Activated T-cell treated with anti-CD3 and anti-CD28 coated beads for 1 hour (primary cell): ENCODE measurements around the gene DLEU7.

ENCODE experiments used
- DNase-seq: peaks from one replicate; pipeline ENCODE4 v3.0.0-alpha.2; 2020; ENCODE audit warnings: low read depth

Gene DLEU7

DNA sequence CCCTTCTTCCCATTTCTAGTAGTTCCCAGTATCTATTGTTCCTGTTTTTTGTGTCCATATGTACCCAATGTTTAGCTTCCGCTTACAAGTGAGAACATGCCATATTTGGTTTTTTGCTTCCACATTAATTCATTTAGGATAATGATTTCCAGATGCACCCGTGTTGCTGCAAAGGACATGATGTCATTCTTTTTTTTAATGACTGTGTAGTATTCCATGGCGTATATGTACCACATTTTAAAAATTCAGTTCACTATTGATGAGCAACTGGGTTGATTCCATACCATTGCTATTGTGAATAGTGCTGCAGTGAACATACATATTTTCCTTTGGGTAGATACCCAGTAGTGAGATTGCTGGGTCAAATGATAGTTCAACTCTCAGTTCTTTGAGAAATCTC is 50.5 kb downstream of the DLEU7 start:
- DNase-seq = no peak

DNA sequence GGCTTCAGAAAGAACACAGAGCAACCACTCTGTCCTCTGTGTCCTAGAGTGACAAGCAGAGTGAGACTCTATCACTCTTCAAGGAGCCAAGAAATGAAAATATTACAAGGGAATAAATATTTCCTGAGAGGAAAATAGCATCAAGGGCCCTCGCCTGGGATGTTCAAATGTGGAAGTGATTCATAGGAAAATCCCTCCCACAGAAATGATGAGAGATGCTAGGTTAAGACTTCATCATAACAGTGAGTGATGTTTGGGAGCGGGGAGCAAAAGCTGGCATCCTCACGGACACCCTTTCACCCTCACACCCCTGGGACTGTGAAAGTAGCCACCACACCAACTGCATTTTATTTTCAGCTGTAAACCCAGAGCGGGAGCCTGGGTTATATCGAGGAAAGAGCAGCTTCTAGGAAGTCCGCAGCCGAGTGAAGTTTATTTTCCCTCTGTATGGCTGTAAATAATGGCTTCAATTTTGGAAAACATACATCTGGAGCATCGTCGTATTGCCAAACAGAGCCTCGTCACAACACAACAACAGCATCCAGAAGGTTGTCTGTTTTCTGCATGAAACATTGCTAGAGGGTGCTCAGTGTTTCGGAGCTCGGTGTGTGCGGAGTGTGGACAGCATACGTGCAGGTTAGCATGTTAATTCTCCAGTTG is 54.8 kb downstream of the DLEU7 start:
- DNase-seq = no peak

DNA sequence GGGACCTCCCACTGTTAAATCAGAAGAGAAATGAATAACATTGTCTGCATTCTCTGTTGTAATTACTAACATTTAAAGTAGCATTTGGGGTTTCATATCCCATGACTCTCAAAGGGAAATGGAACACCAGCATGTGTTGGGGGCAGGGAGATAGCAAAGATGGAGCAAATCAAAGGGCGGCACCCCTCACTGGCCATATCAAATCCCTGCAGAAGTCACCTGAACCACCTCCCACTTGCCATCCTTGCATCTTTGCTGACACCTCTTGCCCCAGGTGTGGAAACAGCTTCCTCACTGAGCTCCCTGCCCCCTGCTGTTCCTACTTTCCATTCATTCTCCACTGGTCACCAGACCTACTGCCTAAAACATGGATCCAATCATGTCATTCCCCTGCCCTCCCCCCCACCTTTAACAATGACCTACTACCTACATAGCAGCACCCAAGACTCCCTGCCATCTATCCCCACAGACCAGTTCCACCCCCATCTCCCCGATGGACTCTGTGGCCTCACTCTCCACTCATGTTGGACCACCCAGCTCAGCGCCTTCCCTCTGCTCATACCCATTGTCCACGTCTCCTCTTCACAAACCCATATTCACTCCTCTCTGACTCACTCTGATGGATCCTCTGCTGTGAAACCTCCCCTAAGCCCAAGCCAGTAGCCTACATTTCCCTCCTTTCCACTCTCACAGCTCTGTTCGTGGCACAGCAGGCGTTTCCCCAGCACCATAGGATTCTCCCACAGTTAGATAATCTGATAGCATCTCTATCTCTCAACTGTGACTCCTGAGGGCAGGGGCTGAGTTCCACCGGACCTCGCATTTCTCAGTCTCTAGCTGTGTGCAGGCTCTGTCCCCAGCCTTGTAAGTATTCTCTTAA is 55.9 kb downstream of the DLEU7 start:
- DNase-seq = no peak

DNA sequence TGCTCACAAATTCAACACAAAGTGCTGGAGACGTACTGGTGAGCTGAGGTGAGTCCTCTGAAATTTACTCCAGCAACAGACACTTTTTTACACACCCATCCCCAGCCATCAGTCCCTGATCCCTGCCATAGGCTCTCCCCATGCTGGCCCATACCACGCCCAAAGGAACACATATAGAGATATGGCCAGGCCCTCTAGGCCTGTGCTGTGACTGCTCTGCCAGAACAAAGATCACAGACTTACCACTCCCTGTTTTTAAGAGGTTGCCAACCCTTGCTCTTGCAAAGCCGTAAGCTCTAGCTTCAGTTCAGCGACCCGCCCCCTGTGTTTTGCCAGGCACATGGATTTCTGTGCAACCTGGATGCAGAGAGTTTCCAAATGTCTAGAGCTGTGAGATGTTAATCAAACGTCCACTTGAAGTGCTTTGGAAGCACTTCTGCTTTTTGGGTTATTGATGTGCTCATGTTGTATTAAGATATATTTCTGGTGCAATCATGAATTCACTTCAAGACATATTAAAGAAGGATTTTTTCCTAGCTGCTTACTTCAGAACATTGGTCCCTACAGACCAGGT is 59.7 kb downstream of the DLEU7 start:
- no peak for DNase-seq

DNA sequence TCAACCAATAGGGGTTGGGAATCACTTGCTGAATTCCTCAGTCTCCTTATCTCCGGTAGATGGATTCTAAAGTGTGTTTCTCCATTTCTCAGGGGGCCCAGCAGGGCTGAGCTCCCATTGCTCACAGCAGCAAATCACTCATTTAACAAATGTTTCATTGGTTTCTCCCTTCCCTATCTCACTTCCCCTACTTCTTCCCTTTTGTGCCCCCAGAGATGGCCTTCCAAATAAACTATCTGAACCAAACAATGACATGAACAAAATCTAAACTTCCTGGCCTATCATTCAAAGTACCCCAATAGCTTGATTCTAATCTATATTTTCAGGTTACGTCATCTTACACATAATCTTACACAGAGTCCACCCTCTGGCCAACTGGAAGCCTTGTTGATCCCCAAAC is 60.4 kb downstream of the DLEU7 start:
- DNase-seq = no peak

DNA sequence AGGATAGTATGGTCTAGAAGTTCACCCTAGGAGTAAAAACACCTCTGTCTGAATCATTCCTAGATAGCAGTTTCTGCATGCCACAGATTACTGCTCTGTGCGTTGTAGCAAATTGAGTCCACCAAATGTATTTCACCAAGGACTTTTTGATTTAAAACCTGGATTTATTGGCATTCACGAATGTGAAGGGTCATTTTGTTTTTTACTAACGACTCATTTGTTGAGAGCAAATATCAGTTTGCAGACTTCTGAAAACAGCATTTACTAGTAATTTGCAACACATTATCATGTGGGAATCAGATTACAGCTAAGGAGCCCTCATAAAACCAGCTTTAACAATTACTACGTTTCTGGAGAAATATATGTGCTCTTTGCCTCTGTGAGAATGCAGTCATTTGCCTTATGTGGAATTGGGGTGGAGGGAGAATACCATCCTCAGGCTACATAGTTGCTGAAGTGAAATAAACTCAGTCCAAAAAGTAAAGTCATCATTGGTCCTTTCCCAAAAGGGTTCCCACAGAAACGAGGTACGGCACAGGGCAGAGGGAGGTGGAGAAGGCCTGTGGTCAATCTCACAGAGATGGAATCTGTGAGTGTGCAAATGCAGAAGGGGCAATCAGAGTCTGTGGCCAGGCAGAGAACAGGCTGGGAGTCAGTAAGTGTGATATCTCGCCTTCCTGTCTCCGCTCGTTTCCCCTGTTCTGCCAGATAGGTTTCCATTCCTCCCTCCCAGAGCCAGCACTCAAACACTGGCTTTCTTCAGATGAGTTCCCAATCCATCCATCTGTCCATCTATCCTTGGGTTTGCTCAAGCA is 63.1 kb downstream of the DLEU7 start:
- DNase-seq = no peak

DNA sequence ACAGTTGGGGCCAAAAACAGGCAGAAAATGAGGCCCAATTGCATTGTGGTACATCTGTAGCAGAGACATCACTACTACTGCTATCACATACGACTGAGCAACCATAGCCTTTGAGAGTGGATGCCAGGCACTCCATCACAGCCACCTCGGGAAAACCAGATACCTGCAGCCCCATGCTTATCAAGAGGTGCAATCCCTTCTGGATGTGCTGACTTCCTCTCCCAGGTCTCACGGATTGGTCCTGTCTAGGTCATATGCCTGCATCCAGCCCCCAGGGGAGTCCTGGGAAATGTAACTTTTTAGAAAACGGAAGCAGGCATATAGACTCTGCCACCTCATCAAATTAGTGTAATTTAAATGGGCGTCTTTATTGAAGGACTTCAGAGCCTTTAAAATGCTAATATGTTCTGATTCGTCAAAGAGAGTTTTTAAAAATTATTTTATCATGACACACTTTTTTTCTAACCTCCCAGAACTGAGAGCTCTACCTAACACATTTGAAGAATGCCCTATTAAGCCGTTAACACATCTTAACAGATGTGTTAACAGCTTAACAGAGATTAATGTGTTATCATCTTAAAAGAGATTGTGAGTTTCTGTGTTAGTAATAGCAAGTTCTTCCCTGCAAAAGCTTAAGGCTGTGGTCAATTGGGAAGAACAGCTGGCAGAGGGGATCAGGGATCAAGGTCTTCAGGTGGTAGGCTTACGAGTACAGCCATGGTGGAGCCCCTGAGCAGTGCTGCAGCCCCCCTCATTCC is 63.9 kb downstream of the DLEU7 start:
- no peak for DNase-seq
